HG03354 (cell line): ENCODE results near the gene CHN2.

Experiments
- ATAC-seq: cut with Tn5 transposase; IDR thresholded peaks from one replicate; pipeline ENCODE4 v1.9.1; 2021; ENCODE audit warnings: mild to moderate bottlenecking; ENCODE audit not compliant: unreplicated experiment, poor library complexity, severe bottlenecking

Gene CHN2

GRCh38 chr7:29414216-29414615 is 219.6 kb downstream of the CHN2 start:
- ATAC-seq = no peak

GRCh38 chr7:29415215-29415614 is 220.6 kb downstream of the CHN2 start:
- ATAC-seq = no peak

GRCh38 chr7:29416276-29416937 is 221.8 kb downstream of the CHN2 start:
- ATAC-seq = no peak

- ATAC-seq = no peak
Observed at GRCh38 chr7:29416938-29417305, 222.3 kb downstream of the CHN2 start.

GRCh38 chr7:29418056-29418455 is 223.5 kb downstream of the CHN2 start:
- no peak for ATAC-seq

- ATAC-seq = no peak
Observed at GRCh38 chr7:29418651-29419050, 224.1 kb downstream of the CHN2 start.

GRCh38 chr7:29420011-29420410 is 225.4 kb downstream of the CHN2 start:
- no peak for ATAC-seq

- ATAC-seq = no peak
Observed at GRCh38 chr7:29421010-29421956, 226.7 kb downstream of the CHN2 start.

GRCh38 chr7:29422829-29423228 is 228.3 kb downstream of the CHN2 start:
- no peak for ATAC-seq

GRCh38 chr7:29424295-29424983 is 229.9 kb downstream of the CHN2 start:
- ATAC-seq = no peak

GRCh38 chr7:29424984-29425309 is 230.4 kb downstream of the CHN2 start:
- no peak for ATAC-seq

- no peak for ATAC-seq
Observed at GRCh38 chr7:29426587-29426986, 232.0 kb downstream of the CHN2 start.

- ATAC-seq = no peak
Observed at GRCh38 chr7:29429401-29429800, 234.8 kb downstream of the CHN2 start.

GRCh38 chr7:29430279-29430949 is 235.8 kb downstream of the CHN2 start:
- no peak for ATAC-seq

GRCh38 chr7:29431686-29432085 is 237.1 kb downstream of the CHN2 start:
- no peak for ATAC-seq

- no peak for ATAC-seq
Observed at GRCh38 chr7:29432721-29433120, 238.1 kb downstream of the CHN2 start.

GRCh38 chr7:29434380-29434768 is 239.8 kb downstream of the CHN2 start:
- ATAC-seq = no peak

GRCh38 chr7:29435167-29435566 is 240.6 kb downstream of the CHN2 start:
- ATAC-seq = peak; percentile 45

GRCh38 chr7:29435902-29436301 is 241.3 kb downstream of the CHN2 start:
- ATAC-seq = no peak

GRCh38 chr7:29442146-29442545 is 247.6 kb downstream of the CHN2 start:
- ATAC-seq = no peak
